Calu3 (cell line): Measurements from ENCODE around the gene PRUNE2. TPM values are rescaled to one million over a fixed set of nuclear protein-coding genes. Genes with fewer than 3 reads are reported as not detected.

Experiments
- BruUV-seq: library from RNA; stranded (reverse); fragments of 400-500 nt; replicated peaks from 2 replicates; lab custom pipeline; 2021; lab: Mats Ljungman, UMichigan
- CTCF ChIA-PET: fragments of 300-600 bp; sonication (Branson Sonifier 250); formaldehyde crosslinking; loops from one replicate; lab custom pipeline; 2022; ENCODE audit warnings: antibody characterized with exemption; lab: Charles Lee
- DNase-seq: peaks from one replicate; pipeline ENCODE4 v3.0.0; 2022
- H3K27ac Mint-ChIP-seq: one replicate; pipeline ENCODE4 v1.8.0; 2022; ENCODE audit warnings: mixed read lengths; ENCODE audit not compliant: unreplicated experiment
- H3K27me3 Mint-ChIP-seq: one replicate; pipeline ENCODE4 v1.8.0; 2022; ENCODE audit warnings: mixed read lengths; ENCODE audit not compliant: unreplicated experiment
- H3K36me3 Mint-ChIP-seq: one replicate; pipeline ENCODE4 v1.8.0; 2022; ENCODE audit warnings: mild to moderate bottlenecking, moderate library complexity, mixed read lengths; ENCODE audit not compliant: insufficient read depth, unreplicated experiment
- H3K4me1 Mint-ChIP-seq: one replicate; pipeline ENCODE4 v1.8.0; 2022; ENCODE audit warnings: mild to moderate bottlenecking, low read depth, mixed read lengths; ENCODE audit not compliant: unreplicated experiment
- H3K4me3 Mint-ChIP-seq: one replicate; pipeline ENCODE4 v1.8.0; 2022; ENCODE audit warnings: mild to moderate bottlenecking, low read depth, moderate library complexity, mixed read lengths; ENCODE audit not compliant: unreplicated experiment
- H3K9me3 Mint-ChIP-seq: one replicate; pipeline ENCODE4 v1.8.0; 2022; ENCODE audit warnings: low read depth, mixed read lengths; ENCODE audit not compliant: unreplicated experiment
- intact Hi-C: fragments of 100-400 bp; cut with micrococcal nuclease; formaldehyde crosslinking; loops from one replicate; pipeline ENCODE4 v1.10.0; 2022; ENCODE audit not compliant: unreplicated experiment
- total RNA-seq: library from RNA; stranded (reverse); gene quantifications from 2 replicates; pipeline ENCODE4 v1.2.3, GENCODE V29; 2022
- TF ChIP-seq, protein P1 (sequence below): fragments of 200-600 bp; IDR thresholded peaks from one replicate; pipeline ENCODE4 v1.8.0; 2022; ENCODE audit warnings: antibody characterized with exemption; ENCODE audit not compliant: unreplicated experiment

PRUNE2 gene
- total RNA-seq, 1 experiment from 2014 or later: 0.07 TPM

DNA sequence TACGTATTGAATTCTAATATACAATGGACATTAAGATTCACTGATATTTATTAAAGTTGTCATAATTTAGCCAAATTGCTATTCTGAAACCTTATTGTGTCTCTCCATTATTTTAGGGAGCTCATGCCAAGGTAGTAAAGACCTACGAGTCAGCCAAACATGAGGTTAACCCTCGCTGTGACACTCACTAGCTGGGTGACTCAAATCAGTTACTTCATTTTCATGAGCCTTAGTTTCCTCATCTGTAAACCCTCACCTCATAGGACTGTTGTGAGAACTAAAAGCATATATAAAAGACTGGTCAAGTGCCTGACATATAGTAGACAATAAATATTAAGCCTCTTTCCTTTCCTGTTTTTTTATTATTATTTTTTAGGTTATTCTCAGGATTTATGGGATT is 185.7 kb downstream of the PRUNE2 start:
- TF ChIP-seq, protein P1, sequence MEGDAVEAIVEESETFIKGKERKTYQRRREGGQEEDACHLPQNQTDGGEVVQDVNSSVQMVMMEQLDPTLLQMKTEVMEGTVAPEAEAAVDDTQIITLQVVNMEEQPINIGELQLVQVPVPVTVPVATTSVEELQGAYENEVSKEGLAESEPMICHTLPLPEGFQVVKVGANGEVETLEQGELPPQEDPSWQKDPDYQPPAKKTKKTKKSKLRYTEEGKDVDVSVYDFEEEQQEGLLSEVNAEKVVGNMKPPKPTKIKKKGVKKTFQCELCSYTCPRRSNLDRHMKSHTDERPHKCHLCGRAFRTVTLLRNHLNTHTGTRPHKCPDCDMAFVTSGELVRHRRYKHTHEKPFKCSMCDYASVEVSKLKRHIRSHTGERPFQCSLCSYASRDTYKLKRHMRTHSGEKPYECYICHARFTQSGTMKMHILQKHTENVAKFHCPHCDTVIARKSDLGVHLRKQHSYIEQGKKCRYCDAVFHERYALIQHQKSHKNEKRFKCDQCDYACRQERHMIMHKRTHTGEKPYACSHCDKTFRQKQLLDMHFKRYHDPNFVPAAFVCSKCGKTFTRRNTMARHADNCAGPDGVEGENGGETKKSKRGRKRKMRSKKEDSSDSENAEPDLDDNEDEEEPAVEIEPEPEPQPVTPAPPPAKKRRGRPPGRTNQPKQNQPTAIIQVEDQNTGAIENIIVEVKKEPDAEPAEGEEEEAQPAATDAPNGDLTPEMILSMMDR: no peak
- DNase-seq: no peak
- Mint-ChIP-seq H3K36me3 (no peaks in the 10 kb centered on the region), H3K4me3 (no peak overlapping the region), H3K9me3 (no peaks in the 10 kb centered on the region), H3K27me3 (peaks cover 27% of the 10 kb centered on the region), H3K27ac (no peak overlapping the region), H3K4me1 (no peaks in the 10 kb centered on the region)
- CTCF ChIA-PET: no interaction called here
- intact Hi-C loops: no loop called here
- BruUV-seq: no TSS peak

DNA sequence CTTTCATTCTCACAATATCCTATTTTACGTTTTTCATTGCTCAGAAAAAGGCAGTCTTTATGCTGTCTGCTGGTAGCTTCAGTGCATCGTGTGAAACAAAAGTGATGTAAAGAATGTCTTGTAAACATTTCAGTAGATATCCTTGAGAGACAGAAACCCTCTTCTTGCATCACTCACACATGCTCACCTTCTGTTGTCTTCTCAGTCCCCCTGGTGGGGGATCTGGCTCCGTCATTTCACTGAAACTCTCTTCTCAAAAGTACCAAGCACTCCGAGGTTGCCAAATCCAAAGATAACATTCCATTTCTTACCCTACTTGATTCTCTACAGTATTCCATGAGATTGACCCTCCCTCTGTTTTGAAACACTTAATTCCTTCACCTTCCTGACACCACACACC is 187.7 kb downstream of the PRUNE2 start:
- Mint-ChIP-seq H3K9me3 (no peaks in the 10 kb centered on the region), H3K27me3 (peaks cover 28% of the 10 kb centered on the region), H3K27ac (no peak overlapping the region), H3K4me1 (no peaks in the 10 kb centered on the region), H3K36me3 (no peaks in the 10 kb centered on the region), H3K4me3 (no peak overlapping the region)
- intact Hi-C loops: no loop called here
- TF ChIP-seq, protein P1: no peak
- BruUV-seq: no TSS peak
- DNase-seq: no peak
- CTCF ChIA-PET: no interaction called here

DNA sequence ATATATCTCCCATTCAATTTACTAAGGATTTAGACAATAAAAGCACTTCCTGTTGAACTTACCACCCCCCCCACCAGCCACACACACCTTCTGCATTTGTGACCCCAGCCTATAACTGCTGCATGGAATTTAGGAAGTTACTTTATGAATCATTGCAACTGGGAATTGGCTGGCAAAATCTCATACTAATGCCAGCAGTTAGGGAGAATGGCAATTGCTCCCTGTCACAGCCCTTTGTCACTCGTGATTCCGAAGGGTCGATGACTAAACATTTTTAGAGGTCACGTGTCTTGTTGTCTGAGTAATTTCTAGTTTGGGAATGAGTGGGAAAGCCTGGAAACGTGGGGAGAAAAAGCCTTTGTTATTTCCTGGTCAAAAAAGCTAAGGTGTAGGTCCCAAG is 188.3 kb downstream of the PRUNE2 start:
- Mint-ChIP-seq H3K27me3 (peaks cover 34% of the 10 kb centered on the region), H3K4me1 (no peaks in the 10 kb centered on the region), H3K4me3 (no peak overlapping the region), H3K27ac (no peak overlapping the region), H3K9me3 (no peaks in the 10 kb centered on the region), H3K36me3 (no peaks in the 10 kb centered on the region)
- no peak for DNase-seq
- BruUV-seq: no TSS peak
- intact Hi-C loops: no loop called here
- CTCF ChIA-PET: no interaction called here
- TF ChIP-seq, protein P1: no peak

DNA sequence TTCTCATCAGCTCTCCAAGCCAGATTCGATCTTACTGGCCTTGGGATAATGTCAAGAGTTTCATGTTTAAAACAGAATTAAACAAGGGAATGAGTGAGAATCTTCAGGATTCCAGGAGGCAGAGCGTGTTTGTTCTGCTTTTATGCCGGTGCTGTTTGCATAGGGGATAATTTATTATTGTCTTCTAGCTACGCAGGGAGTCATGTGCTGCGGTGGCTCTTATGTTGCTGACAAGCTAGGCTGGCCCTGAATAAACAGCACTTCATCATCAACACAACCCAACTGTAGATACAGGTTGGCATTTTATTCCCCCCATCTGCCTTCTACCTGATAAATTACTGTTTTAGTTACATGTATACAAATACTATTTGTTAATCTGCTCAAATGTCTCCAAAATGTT is 188.7 kb downstream of the PRUNE2 start:
- Mint-ChIP-seq H3K27me3 (peaks cover 38% of the 10 kb centered on the region), H3K36me3 (no peaks in the 10 kb centered on the region), H3K27ac (no peak overlapping the region), H3K4me3 (no peak overlapping the region), H3K4me1 (no peaks in the 10 kb centered on the region), H3K9me3 (no peaks in the 10 kb centered on the region)
- intact Hi-C loops: no loop called here
- BruUV-seq: no TSS peak
- DNase-seq: no peak
- CTCF ChIA-PET: interaction anchor here (0.7 kb wide), 1 partner anchor 230 kb away, joined by 10 read pairs; no protein-coding TSS in a partner anchor
- TF ChIP-seq, protein P1: no peak
